H1 (cell line): Measurements from ENCODE around the gene NRXN2. TPM values are rescaled to one million over a fixed set of nuclear protein-coding genes. Genes with fewer than 3 reads are reported as not detected.

Experiments used
- ASH2L ChIP-seq: fragments of 200-600, 300-600 bp; sonication (generic); IDR thresholded peaks from one replicate; pipeline ENCODE4 v1.7.1; 2017; ENCODE audit warnings: low read length
- FOSL1 ChIP-seq: IDR thresholded peaks from 2 replicates; pipeline ENCODE4 v1.6.1; 2011; ENCODE audit warnings: mild to moderate bottlenecking, low read depth, low read length, moderate library complexity; ENCODE audit not compliant: insufficient read depth
- SIN3A ChIP-seq, 2 experiments: IDR thresholded peaks in 1 of 2; conservative IDR thresholded peaks in 1 of 2; 2 replicates each; pipeline ENCODE4 v1.6.1; 2011 to 2012; ENCODE audit warnings: low read length in 2 of 2, improper control_type of control experiment in 1 of 2, low read depth in 1 of 2, mild to moderate bottlenecking in 1 of 2
- ZNF274 ChIP-seq: IDR thresholded peaks from 2 replicates; pipeline ENCODE4 v1.7.0; 2012; ENCODE audit warnings: low read length, borderline replicate concordance; ENCODE audit errors: extremely low read depth
- polyA plus RNA-seq, 7 experiments: library from polyadenylated mRNA; depleted of rRNA in 3 of 7; stranded (reverse) in 5 of 7; unstranded in 2 of 7; fragments of >200 nt in 5 of 7; fragments of 200-250 nt in 2 of 7; gene quantifications; 1 replicate in 5 of 7; 2 replicates in 1 of 7; 4 replicates in 1 of 7; pipeline versions ENCODE4 v1.2.1 to v1.2.3, GENCODE V29; 2011 to 2013; ENCODE audit warnings: missing spikeins in 2 of 7, mixed read lengths in 2 of 7
- total RNA-seq: library from RNA; stranded (reverse); fragmentation: NEBNext Ultra II Directional; extraction: Animal tissue kit (Norgen Biotek cat#: 25700); gene quantifications from 2 replicates; pipeline ENCODE4 v1.2.1, GENCODE V29; 2021
- TF ChIP-seq, protein P1 (sequence below): fragments of 300-600 bp; sonication (generic); IDR thresholded peaks from 2 replicates; pipeline ENCODE4 v1.7.1; 2012; ENCODE audit warnings: low read length, moderate library complexity, mild to moderate bottlenecking, inconsistent platforms; ENCODE audit not compliant: insufficient replicate concordance
- TF ChIP-seq, protein P2 (sequence below), 3 experiments: IDR thresholded peaks; 1 replicate in 2 of 3; 2 replicates in 1 of 3; pipeline versions ENCODE4 v1.5.1 to v1.6.1; 2011; ENCODE audit warnings: low read length in 3 of 3, mild to moderate bottlenecking in 3 of 3, inconsistent platforms in 2 of 3, low read depth in 1 of 3, moderate library complexity in 1 of 3; ENCODE audit not compliant: insufficient read depth in 1 of 3; ENCODE audit errors: control extremely low read depth in 1 of 3

NRXN2 gene
- total and polyA plus RNA-seq, 2 of the 8 experiments (the other 6 are each of a cell fraction or from before 2014, with no cell fraction given) = 1.3 to 11.5 TPM

DNA sequence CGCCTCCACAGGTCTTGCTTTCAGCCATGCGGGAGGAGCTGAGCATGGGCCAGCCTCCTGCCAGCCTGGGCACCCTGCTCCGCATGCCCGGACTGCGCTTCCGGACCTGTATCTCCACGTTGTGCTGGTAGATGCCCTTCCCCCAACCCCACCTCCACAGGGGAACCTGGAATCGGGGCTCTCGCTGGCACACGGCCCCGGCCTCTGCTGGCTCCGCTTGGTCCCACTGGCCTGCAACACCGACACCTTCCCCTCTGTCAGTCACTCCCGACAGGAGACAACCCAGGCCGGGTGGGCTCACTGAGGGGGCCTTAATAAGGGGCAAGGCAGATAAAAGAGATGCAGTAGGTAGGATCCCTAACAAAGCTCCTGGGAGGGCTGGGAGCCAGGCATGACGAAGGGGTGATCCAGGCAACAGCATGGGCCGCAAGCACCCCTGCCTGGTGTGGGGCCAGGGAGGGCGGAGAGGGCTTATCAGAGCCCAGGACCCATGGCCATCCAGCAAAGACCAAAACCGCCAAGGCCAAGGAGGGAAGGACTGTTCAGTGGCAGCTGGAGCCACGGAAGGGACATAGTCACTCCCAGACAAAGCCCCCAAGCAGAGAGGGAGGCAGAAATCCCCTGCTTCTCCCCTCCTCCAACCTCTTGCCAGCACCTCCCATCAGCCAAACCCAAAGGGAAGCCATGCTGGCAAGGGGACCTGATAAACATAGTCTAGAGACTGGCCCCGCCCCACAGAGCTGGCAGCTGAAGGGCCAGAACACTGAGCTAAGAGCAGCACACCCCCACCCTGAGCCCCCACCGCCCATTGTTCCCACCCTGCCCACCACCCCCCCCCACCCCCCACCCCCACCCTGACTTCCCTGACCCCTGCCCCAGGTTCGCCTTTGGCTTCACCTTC lies 124.0 kb downstream of the NRXN2 start (continued):
- TF ChIP-seq, protein P1, sequence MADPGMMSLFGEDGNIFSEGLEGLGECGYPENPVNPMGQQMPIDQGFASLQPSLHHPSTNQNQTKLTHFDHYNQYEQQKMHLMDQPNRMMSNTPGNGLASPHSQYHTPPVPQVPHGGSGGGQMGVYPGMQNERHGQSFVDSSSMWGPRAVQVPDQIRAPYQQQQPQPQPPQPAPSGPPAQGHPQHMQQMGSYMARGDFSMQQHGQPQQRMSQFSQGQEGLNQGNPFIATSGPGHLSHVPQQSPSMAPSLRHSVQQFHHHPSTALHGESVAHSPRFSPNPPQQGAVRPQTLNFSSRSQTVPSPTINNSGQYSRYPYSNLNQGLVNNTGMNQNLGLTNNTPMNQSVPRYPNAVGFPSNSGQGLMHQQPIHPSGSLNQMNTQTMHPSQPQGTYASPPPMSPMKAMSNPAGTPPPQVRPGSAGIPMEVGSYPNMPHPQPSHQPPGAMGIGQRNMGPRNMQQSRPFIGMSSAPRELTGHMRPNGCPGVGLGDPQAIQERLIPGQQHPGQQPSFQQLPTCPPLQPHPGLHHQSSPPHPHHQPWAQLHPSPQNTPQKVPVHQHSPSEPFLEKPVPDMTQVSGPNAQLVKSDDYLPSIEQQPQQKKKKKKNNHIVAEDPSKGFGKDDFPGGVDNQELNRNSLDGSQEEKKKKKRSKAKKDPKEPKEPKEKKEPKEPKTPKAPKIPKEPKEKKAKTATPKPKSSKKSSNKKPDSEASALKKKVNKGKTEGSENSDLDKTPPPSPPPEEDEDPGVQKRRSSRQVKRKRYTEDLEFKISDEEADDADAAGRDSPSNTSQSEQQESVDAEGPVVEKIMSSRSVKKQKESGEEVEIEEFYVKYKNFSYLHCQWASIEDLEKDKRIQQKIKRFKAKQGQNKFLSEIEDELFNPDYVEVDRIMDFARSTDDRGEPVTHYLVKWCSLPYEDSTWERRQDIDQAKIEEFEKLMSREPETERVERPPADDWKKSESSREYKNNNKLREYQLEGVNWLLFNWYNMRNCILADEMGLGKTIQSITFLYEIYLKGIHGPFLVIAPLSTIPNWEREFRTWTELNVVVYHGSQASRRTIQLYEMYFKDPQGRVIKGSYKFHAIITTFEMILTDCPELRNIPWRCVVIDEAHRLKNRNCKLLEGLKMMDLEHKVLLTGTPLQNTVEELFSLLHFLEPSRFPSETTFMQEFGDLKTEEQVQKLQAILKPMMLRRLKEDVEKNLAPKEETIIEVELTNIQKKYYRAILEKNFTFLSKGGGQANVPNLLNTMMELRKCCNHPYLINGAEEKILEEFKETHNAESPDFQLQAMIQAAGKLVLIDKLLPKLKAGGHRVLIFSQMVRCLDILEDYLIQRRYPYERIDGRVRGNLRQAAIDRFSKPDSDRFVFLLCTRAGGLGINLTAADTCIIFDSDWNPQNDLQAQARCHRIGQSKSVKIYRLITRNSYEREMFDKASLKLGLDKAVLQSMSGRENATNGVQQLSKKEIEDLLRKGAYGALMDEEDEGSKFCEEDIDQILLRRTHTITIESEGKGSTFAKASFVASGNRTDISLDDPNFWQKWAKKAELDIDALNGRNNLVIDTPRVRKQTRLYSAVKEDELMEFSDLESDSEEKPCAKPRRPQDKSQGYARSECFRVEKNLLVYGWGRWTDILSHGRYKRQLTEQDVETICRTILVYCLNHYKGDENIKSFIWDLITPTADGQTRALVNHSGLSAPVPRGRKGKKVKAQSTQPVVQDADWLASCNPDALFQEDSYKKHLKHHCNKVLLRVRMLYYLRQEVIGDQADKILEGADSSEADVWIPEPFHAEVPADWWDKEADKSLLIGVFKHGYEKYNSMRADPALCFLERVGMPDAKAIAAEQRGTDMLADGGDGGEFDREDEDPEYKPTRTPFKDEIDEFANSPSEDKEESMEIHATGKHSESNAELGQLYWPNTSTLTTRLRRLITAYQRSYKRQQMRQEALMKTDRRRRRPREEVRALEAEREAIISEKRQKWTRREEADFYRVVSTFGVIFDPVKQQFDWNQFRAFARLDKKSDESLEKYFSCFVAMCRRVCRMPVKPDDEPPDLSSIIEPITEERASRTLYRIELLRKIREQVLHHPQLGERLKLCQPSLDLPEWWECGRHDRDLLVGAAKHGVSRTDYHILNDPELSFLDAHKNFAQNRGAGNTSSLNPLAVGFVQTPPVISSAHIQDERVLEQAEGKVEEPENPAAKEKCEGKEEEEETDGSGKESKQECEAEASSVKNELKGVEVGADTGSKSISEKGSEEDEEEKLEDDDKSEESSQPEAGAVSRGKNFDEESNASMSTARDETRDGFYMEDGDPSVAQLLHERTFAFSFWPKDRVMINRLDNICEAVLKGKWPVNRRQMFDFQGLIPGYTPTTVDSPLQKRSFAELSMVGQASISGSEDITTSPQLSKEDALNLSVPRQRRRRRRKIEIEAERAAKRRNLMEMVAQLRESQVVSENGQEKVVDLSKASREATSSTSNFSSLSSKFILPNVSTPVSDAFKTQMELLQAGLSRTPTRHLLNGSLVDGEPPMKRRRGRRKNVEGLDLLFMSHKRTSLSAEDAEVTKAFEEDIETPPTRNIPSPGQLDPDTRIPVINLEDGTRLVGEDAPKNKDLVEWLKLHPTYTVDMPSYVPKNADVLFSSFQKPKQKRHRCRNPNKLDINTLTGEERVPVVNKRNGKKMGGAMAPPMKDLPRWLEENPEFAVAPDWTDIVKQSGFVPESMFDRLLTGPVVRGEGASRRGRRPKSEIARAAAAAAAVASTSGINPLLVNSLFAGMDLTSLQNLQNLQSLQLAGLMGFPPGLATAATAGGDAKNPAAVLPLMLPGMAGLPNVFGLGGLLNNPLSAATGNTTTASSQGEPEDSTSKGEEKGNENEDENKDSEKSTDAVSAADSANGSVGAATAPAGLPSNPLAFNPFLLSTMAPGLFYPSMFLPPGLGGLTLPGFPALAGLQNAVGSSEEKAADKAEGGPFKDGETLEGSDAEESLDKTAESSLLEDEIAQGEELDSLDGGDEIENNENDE = no peak
- TF ChIP-seq FOSL1 (no peak), ASH2L (no peak), ZNF274 (no peak), SIN3A (conservative IDR thresholded peaks at IDR 0.05 in 1 of 2, IDR thresholded peaks at IDR 0.05 in 1 of 2; ENCODE audit: low read depth in 1 of 2, low read length in 2 of 2) (no peak)
- TF ChIP-seq, protein P2, sequence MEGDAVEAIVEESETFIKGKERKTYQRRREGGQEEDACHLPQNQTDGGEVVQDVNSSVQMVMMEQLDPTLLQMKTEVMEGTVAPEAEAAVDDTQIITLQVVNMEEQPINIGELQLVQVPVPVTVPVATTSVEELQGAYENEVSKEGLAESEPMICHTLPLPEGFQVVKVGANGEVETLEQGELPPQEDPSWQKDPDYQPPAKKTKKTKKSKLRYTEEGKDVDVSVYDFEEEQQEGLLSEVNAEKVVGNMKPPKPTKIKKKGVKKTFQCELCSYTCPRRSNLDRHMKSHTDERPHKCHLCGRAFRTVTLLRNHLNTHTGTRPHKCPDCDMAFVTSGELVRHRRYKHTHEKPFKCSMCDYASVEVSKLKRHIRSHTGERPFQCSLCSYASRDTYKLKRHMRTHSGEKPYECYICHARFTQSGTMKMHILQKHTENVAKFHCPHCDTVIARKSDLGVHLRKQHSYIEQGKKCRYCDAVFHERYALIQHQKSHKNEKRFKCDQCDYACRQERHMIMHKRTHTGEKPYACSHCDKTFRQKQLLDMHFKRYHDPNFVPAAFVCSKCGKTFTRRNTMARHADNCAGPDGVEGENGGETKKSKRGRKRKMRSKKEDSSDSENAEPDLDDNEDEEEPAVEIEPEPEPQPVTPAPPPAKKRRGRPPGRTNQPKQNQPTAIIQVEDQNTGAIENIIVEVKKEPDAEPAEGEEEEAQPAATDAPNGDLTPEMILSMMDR (IDR thresholded peaks at IDR 0.05; ENCODE audit: control extremely low read depth in 1 of 3, insufficient read depth in 1 of 3, low read depth in 1 of 3, low read length in 3 of 3) = no peak
